ENCODE results near the gene CFLAR. TPM values are rescaled to one million over a fixed set of nuclear protein-coding genes. Genes with fewer than 3 reads are reported as not detected.
A peak's percentile ranks its signal among the peaks of the same experiment; 100 is the strongest.

CFLAR gene
- total RNA-seq, 6 experiments from 2014 or later = 56.0 to 65.1 (median 59.1) TPM

- Mint-ChIP-seq H3K9me3 (no peaks in the 10 kb centered on the region), H3K27ac (no peak overlapping the region), H3K4me1 (ENCODE audit: low read depth) (peaks cover 20% of the 10 kb centered on the region), H3K4me3 (no peak overlapping the region), H3K27me3 (ENCODE audit: insufficient read depth) (peaks cover 4% of the 10 kb centered on the region; the same call in 1 of the 2 replicates), H3K36me3 (ENCODE audit: low read depth) (peaks cover 9% of the 10 kb centered on the region)
- no peak for TF ChIP-seq CTCF (IDR thresholded peaks at IDR 0.05)
- no peak for DNase-seq
These were observed 55.4 kb downstream of the CFLAR start for GRCh38 chr2:201171259-201171814.

GRCh38 chr2:201172279-201172678 is 56.3 kb downstream of the CFLAR start:
- DNase-seq = no peak
- peaks cover 20% of the 10 kb centered on the region for H3K4me1 Mint-ChIP-seq (ENCODE audit: low read depth)
- no peak for TF ChIP-seq CTCF (IDR thresholded peaks at IDR 0.05)
- peaks cover 5% of the 10 kb centered on the region for H3K36me3 Mint-ChIP-seq (ENCODE audit: low read depth)
- no peaks in the 10 kb centered on the region for H3K9me3 Mint-ChIP-seq
- no peak overlapping the region for H3K27ac Mint-ChIP-seq
- no peak overlapping the region for H3K4me3 Mint-ChIP-seq
- peaks cover 4% of the 10 kb centered on the region; the same call in 1 of the 2 replicates for H3K27me3 Mint-ChIP-seq (ENCODE audit: insufficient read depth)

- H3K9me3 Mint-ChIP-seq = no peaks in the 10 kb centered on the region
These were observed 58.7 kb downstream of the CFLAR start for GRCh38 chr2:201174687-201175086.

GRCh38 chr2:201176081-201176481 is 60.1 kb downstream of the CFLAR start:
- no peak overlapping the region for H3K4me3 Mint-ChIP-seq

More at GRCh38 chr2:201174687-201175086, 58.7 kb downstream of the CFLAR start:
- no peak for TF ChIP-seq CTCF (IDR thresholded peaks at IDR 0.05)
- Mint-ChIP-seq H3K4me3 (no peak overlapping the region), H3K36me3 (ENCODE audit: low read depth) (no peaks in the 10 kb centered on the region), H3K27me3 (ENCODE audit: insufficient read depth) (peaks cover 3% of the 10 kb centered on the region; the same call in 1 of the 2 replicates), H3K27ac (no peak overlapping the region), H3K4me1 (ENCODE audit: low read depth) (peaks cover 16% of the 10 kb centered on the region)
- no peak for DNase-seq

GRCh38 chr2:201180010-201180409 is 64.0 kb downstream of the CFLAR start:
- Mint-ChIP-seq H3K4me3 (no peak overlapping the region), H3K4me1 (ENCODE audit: low read depth) (peaks cover 12% of the 10 kb centered on the region), H3K9me3 (no peaks in the 10 kb centered on the region), H3K27me3 (ENCODE audit: insufficient read depth) (peaks cover 4% of the 10 kb centered on the region), H3K36me3 (ENCODE audit: low read depth) (no peaks in the 10 kb centered on the region), H3K27ac (0 out of 2 replicates have a peak overlapping the region, but pooled peaks have one; percentile 30)
- TF ChIP-seq CTCF (IDR thresholded peaks at IDR 0.05) = no peak
- no peak for DNase-seq

More at GRCh38 chr2:201176081-201176481, 60.1 kb downstream of the CFLAR start:
- no peak overlapping the region for H3K27ac Mint-ChIP-seq
- no peaks in the 10 kb centered on the region for H3K36me3 Mint-ChIP-seq (ENCODE audit: low read depth)
- TF ChIP-seq CTCF (IDR thresholded peaks at IDR 0.05) = no peak
- H3K9me3 Mint-ChIP-seq = no peaks in the 10 kb centered on the region
- DNase-seq = no peak
- H3K4me1 Mint-ChIP-seq (ENCODE audit: low read depth) = peaks cover 7% of the 10 kb centered on the region; the same call in 1 of the 2 replicates
- peaks cover 3% of the 10 kb centered on the region for H3K27me3 Mint-ChIP-seq (ENCODE audit: insufficient read depth)

Measured in HFFc6 (cell line).